Stomach (tissue), 4 donors: ENCODE data around the gene CFAP77.

Experiments used
- EP300 ChIP-seq: sonication (generic); formaldehyde crosslinking; IDR thresholded peaks from one replicate; pipeline ENCODE4 v1.6.1; 2017; ENCODE audit warnings: antibody characterized with exemption
- POLR2A ChIP-seq, 4 donors: fragments of 450-650 bp; IDR thresholded peaks; one replicate each; pipeline ENCODE4 v1.6.1; 2016; ENCODE audit warnings: antibody characterized with exemption in 4 of 4, control low read depth in 2 of 4, mild to moderate bottlenecking in 1 of 4, moderate library complexity in 1 of 4
- POLR2AphosphoS5 ChIP-seq, 3 donors: sonication (generic); formaldehyde crosslinking; IDR thresholded peaks; one replicate each; pipeline ENCODE4 v1.6.1; 2016; ENCODE audit warnings: antibody characterized with exemption in 3 of 3
- TF ChIP-seq, protein P1 (sequence below), 7 experiments: fragments of 450-650 bp in 4 of 7; fragments of 200-600 bp in 3 of 7; sonication (generic) in 3 of 7; IDR thresholded peaks; one replicate each; pipeline ENCODE4 v1.5.1; 2016 to 2019; ENCODE audit warnings: antibody characterized with exemption in 7 of 7, control low read depth in 2 of 7, mild to moderate bottlenecking in 1 of 7

DNA sequence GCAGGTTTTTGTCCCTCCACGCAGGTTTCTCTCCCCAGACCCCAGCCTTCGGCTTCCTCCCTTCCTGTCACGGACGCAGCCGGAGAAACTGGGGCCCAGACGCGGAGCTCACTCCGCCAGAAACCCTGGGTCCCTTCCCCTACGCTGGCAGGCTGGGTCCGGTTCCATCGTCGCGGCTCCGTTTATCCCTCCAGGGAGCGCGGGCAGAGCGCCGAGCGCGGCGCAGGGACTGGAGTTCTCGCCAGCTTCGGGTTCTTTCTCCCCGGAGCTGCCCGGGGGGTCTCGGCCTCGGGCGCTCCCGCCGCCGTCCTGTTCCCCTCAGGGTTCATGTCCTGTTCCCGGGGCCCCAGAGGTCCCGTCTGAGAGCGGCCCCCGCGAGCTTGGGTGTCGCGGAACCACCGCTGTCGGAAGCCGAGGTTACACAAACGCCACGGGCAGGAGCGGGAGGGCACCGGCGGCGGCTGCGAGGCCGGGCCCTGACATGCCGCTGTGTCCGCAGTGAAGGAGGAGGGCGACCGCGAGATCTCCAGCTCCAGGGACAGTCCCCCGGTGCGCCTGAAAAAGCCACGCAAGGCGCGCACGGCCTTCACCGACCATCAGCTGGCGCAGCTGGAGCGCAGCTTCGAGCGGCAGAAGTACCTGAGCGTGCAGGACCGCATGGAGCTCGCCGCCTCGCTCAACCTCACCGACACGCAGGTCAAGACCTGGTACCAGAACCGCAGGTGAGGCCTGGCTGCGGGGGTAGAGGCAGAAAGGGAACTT, 177.0 kb downstream of the CFAP77 start:
- TF ChIP-seq, protein P1, sequence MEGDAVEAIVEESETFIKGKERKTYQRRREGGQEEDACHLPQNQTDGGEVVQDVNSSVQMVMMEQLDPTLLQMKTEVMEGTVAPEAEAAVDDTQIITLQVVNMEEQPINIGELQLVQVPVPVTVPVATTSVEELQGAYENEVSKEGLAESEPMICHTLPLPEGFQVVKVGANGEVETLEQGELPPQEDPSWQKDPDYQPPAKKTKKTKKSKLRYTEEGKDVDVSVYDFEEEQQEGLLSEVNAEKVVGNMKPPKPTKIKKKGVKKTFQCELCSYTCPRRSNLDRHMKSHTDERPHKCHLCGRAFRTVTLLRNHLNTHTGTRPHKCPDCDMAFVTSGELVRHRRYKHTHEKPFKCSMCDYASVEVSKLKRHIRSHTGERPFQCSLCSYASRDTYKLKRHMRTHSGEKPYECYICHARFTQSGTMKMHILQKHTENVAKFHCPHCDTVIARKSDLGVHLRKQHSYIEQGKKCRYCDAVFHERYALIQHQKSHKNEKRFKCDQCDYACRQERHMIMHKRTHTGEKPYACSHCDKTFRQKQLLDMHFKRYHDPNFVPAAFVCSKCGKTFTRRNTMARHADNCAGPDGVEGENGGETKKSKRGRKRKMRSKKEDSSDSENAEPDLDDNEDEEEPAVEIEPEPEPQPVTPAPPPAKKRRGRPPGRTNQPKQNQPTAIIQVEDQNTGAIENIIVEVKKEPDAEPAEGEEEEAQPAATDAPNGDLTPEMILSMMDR (IDR thresholded peaks at IDR 0.05) = no peak
- TF ChIP-seq EP300 (no peak), POLR2A (IDR thresholded peaks at IDR 0.05) (no peak), POLR2AphosphoS5 (IDR thresholded peaks at IDR 0.05) (no peak)
